ENCODE data around the gene UPP1.
A peak's percentile ranks its signal among the peaks of the same experiment; 100 is the strongest.

UPP1 gene

GRCh38 chr7:48087349-48087748, 1.7 kb upstream of the UPP1 start:
- no peak for DNase-seq

GRCh38 chr7:48088559-48089045, 463 bp upstream of the UPP1 start:
- DNase-seq, result no peak

GRCh38 chr7:48090095-48090805, 1.2 kb downstream of the UPP1 start:
- no peak for DNase-seq

- DNase-seq, result no peak
Measured at GRCh38 chr7:48091506-48092433, 2.7 kb downstream of the UPP1 start.

GRCh38 chr7:48094861-48095293, 5.8 kb downstream of the UPP1 start:
- DNase-seq, result no peak

GRCh38 chr7:48096273-48096672, 7.2 kb downstream of the UPP1 start:
- DNase-seq, result no peak

GRCh38 chr7:48097521-48098231, 8.6 kb downstream of the UPP1 start:
- DNase-seq, result no peak

GRCh38 chr7:48098846-48099245, 9.8 kb downstream of the UPP1 start:
- DNase-seq, result no peak

GRCh38 chr7:48099781-48100180, 10.7 kb downstream of the UPP1 start:
- no peak for DNase-seq

GRCh38 chr7:48101352-48101751, 12.3 kb downstream of the UPP1 start:
- no peak for DNase-seq

- no peak for DNase-seq
Measured at GRCh38 chr7:48101968-48102367, 12.9 kb downstream of the UPP1 start.

- DNase-seq, result no peak
Measured at GRCh38 chr7:48102530-48102929, 13.5 kb downstream of the UPP1 start.

- no peak for DNase-seq
Measured at GRCh38 chr7:48105045-48105444, 16.0 kb downstream of the UPP1 start.

- no peak for DNase-seq
Measured at GRCh38 chr7:48106906-48107659, 18.0 kb downstream of the UPP1 start.

GRCh38 chr7:48107926-48108472, 18.9 kb downstream of the UPP1 start:
- DNase-seq, result no peak

GRCh38 chr7:48108959-48109847, 20.1 kb downstream of the UPP1 start:
- DNase-seq, result no peak

- DNase-seq, result peak; percentile 0
Measured at GRCh38 chr7:48109848-48110663, 21.0 kb downstream of the UPP1 start.

GRCh38 chr7:48110868-48111267, 21.8 kb downstream of the UPP1 start:
- DNase-seq, result no peak

GRCh38 chr7:48111596-48111995, 22.5 kb downstream of the UPP1 start:
- no peak for DNase-seq
